Measurements from ENCODE around the gene ASAP3. TPM values are rescaled to one million over a fixed set of nuclear protein-coding genes. Genes with fewer than 3 reads are reported as not detected.

The ASAP3 gene
- total RNA-seq, 1 donor from 2014 or later = 11.5 TPM

DNA sequence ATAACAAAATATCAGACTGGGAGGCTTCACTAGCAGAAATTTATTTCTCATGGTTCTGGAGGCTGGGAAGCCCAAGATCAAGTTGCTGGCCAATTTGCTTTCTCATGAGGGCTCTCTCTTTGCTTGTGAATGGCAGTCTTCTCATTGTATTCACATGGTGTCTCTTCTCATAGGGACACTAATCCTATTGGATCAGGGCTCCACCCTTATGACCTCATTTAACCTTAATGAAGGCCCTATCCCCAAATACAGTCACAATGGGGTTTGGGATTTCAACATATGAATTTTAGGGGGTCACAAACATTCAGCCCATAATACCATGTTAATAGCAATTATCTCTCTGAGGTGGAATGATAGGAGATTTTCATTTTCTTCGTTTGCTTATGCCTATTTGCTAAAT is 84.8 kb downstream of the ASAP3 start:
- no peak overlapping the region for H3K4me3 ChIP-seq (ENCODE audit: low read depth, low read length)
- TF ChIP-seq CTCF (conservative IDR thresholded peaks at IDR 0.05; ENCODE audit: low read depth, low read length) = no peak
- DNase-seq (ENCODE audit: low read depth) = no peak

GRCh38 chr1:23397908-23398307 is 86.1 kb downstream of the ASAP3 start:
- DNase-seq (ENCODE audit: low read depth) = no peak
- TF ChIP-seq CTCF (conservative IDR thresholded peaks at IDR 0.05; ENCODE audit: low read depth, low read length) = no peak
- H3K4me3 ChIP-seq (ENCODE audit: low read depth, low read length) = no peak overlapping the region

GRCh38 chr1:23396380-23396779 is 87.6 kb downstream of the ASAP3 start:
- TF ChIP-seq CTCF (conservative IDR thresholded peaks at IDR 0.05; ENCODE audit: low read depth, low read length) = no peak
- DNase-seq (ENCODE audit: low read depth) = no peak
- H3K4me3 ChIP-seq (ENCODE audit: low read depth, low read length) = no peak overlapping the region

DNA sequence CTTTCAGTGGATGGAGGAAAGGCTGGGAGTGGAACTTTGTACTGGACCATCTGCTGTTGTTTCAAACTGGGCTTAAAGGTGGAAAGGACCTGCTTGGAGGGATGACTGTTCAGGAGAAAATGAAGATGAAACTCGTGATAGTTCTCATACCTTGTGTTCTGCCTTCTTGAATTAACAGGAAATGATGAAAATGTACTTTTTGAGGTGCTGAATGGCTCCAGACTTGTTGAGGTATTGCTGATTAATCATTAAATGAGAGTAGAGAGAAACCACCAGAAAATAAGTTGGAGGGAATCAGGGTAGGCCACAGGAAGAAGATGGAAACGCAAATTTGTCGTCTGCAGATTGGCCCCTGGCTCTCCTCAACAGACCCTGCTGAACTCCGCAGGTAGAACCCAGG is 88.1 kb downstream of the ASAP3 start:
- no peak for DNase-seq (ENCODE audit: low read depth)
- no peak for TF ChIP-seq CTCF (conservative IDR thresholded peaks at IDR 0.05; ENCODE audit: low read depth, low read length)
- H3K4me3 ChIP-seq (ENCODE audit: low read depth, low read length) = no peak overlapping the region

- DNase-seq (ENCODE audit: low read depth) = no peak
- no peak overlapping the region for H3K4me3 ChIP-seq (ENCODE audit: low read depth, low read length)
- TF ChIP-seq CTCF (conservative IDR thresholded peaks at IDR 0.05; ENCODE audit: low read depth, low read length) = no peak
Measured at GRCh38 chr1:23395154-23395724, 88.7 kb downstream of the ASAP3 start.

DNA sequence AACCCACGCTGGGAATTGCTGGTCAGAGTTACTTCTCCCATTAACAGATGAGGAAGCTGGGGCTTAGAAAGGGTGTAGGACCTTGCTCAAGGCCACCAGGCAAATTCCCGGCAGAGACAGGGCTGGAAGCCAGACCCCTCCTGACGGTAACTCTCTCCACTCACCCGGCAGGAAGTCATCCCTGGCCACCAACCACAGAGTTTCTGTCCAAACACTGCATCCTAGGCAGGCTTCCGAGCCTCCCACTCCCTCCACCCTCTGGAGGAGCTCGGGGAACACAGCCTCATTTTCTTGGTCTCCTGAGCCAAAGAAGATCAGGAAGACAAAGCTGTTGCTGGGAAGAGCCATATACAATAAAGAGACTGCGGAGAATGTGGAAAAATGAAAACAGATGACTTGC is 89.3 kb downstream of the ASAP3 start:
- TF ChIP-seq CTCF (conservative IDR thresholded peaks at IDR 0.05; ENCODE audit: low read depth, low read length) = no peak
- no peak for DNase-seq (ENCODE audit: low read depth)
- no peak overlapping the region for H3K4me3 ChIP-seq (ENCODE audit: low read depth, low read length)

DNA sequence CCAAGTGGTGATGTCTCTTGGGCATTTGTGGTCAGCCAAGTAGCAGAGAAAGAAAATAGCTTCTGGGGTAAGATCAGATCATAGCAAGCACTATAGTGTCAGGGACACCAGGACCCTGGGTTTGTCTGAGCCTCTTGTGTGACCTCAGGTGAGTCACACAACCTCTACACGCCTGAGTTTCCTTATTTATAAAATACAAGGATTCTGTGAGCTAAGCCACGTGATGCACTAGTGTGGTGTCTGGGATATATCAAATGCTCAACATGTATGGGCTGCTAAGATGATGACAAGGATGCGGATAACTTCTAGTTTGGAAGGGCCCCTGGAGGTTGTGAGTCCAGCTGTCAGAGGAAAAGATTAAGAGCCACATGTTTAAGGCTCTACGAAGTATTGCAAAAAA is 89.8 kb downstream of the ASAP3 start:
- TF ChIP-seq CTCF (conservative IDR thresholded peaks at IDR 0.05; ENCODE audit: low read depth, low read length) = no peak
- DNase-seq (ENCODE audit: low read depth) = no peak
- H3K4me3 ChIP-seq (ENCODE audit: low read depth, low read length) = no peak overlapping the region

Measured in epithelial cell of proximal tubule (primary cell).